GM21528 (cell line): ENCODE data around the gene GPSM3.
"Not testable (repeated sequence)": the region's sequence is repeated elsewhere in the genome, so short reads cannot be mapped to it uniquely, and the experiment has no call there.

Experiments used
- ATAC-seq: cut with Tn5 transposase; IDR thresholded peaks from one replicate; pipeline ENCODE4 v1.9.1; 2021; ENCODE audit warnings: mild to moderate bottlenecking, moderate library complexity; ENCODE audit not compliant: unreplicated experiment, low FRiP score

Gene GPSM3, protein sequence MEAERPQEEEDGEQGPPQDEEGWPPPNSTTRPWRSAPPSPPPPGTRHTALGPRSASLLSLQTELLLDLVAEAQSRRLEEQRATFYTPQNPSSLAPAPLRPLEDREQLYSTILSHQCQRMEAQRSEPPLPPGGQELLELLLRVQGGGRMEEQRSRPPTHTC

DNA sequence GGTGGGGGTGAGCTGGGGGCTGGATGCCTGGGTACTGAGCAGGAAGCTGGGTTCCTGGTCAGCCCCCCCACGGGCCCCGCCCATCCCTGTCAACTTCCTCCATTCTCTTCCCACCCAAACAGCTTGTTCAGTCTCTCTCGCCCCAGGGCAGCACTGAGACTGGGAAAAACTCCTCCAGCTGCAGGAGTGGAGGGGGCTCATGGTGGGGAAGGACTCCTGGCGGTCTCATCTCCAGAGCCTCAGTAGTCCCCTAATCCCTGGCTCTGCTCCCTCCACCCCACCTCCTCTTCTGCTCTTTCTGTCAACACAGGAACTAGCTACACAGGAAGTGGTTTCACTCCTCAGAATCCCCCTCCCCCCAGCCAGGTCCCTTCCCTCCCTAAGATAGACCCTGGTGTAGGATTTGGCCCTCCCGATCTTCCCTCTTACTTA lies at the start of gene GPSM3:
Gene GPSM3 (minus strand): TSS at position 36 of the 432 bp plus-strand sequence. CDS start 130 bp downstream, outside the sequence.
- ATAC-seq, result no peak

DNA sequence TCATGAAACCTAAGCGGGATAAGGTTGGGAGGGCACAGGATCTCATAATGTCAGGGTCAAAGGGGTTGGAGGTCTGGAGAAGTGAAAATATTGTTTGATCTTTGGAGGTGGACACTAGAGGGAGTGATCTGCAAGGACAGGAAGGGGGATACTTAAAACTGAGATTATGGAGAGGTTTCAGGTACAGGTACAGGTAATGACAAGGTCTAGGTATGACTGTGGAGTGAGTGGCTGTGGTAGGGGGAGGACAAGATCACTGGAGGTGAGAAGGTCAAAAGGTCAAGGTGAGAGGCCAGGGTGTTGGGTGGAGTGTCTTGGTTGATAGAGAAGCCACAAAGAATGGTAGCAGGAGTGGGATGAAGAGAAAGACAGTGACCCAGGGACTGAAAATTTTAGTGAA lies 48.2 kb upstream of the GPSM3 start:
- no peak for ATAC-seq

DNA sequence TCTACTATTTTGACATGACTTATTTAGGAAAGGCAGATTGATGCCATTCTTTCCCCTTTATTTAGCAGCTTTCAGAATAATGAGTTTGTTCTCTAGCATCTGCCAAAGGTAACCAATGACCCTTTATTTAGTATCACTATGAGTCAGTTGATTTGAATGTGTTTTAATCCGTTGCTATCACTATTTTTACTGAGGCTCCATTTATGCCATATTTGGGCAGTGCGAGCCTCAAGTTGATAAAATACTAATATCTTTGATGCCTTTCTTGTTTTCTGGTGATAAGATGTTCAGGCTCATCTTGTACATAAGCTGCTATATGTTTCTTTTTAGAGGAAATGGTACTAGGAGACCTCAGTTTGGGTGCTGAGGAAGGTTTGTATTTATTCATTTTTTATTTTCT lies 47.0 kb upstream of the GPSM3 start:
- ATAC-seq, result no peak

DNA sequence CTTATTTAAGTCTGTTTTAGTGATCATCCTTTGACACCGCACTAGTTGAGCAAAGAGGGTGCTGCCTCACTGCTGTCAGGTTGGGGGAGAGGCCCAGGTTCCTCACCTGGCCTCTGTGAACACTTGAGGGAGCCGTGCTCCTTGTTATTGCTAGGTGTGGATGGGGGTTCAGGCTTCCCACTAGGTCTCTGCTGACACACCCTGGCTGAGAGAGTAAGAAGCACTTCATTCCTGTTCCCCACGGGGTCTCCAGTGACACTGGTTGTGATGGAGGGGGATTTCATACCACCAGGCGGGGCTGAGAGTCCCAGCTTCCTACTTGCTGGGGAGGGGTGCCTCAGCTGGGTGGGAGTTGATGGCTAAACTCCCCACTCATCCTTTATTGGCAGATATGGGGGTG lies 42.5 kb upstream of the GPSM3 start:
- no peak for ATAC-seq

DNA sequence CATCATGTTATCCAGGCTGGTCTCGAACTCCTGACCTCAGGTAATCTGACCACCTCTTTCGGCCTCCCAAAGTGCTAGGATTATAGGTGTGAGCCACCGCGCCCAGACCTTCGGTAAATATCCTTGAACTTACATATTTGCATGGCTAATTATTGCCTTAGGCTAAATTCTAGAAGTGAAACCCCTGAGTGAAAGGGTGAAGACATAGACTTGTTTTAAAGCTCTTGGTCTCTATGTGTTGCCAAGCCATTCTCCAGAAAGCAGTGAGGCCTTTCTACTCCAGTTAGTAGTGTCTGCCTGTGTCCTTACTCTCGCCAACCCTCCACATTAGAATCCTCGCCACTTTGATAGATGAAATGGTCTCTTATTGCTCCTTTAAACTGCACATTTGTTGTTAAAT lies 34.0 kb upstream of the GPSM3 start:
- ATAC-seq, result no peak

DNA sequence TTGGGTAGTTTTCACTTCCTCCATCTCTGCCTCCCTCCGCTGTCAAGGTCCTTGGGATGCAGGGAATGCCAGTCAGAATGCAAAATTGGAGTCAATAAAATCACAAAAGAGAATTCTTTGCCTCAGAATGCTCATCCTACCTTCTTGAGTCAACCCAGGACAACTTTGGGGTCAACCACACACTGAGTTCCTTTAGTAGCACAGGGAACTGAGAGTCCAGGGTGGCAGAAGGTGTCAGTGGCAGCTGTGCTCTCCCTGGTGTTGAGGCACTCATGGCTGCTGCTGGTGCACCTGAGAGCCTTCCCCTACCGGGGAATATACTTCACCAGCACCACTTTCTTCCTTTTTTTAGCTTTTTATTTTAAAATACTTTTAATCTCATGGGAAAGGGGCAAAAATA lies 32.3 kb upstream of the GPSM3 start:
- ATAC-seq, result no peak

DNA sequence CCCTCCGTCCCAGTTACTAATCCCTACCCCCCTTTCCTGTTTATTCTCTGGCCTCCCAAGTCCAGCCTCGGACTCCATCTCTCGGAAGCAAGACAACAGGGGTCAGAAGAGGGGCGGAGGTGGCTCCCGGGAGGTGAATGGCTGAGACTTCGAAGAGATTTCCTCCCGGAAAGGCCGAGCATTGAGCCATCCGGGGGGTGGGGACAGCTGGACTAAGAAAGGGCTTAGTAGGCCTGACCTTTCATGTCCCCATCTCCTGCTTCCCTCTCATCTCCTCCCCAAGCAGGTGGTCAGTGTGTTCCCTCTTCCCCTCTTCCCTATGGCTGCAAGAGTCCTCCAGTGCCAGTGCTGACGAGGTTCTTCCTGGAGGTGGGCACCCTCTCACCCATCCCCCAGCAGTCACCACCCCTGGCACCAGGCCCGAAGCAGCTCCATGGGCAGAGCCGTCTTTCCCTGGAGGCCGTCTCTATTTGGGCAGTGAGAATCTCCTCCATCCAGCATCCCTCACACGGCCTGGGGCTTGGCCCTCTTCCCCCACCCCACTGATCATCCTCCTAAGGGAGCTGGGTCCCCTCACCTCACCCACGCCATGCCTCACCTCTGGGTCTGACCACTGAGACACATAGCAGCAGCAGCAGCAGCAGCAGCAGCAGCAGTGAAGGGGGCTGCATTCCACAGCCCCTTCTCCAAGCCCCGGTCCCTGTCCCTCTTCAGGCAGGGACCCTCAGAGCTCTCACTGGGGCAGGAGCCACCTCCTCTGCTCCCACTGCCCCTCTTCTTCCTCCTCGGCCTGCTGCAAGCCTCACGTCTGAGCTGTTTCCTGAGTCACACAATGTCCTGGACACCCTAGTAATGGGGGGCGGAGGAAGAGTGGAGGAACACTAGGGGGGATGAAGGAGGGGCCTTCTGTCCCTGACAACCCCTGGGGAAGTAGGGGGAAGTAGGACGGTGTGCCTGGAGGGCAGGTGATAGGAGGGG lies 31.1 kb upstream of the GPSM3 start, which contains the start of gene NOTCH4:
Gene NOTCH4 (minus strand): TSS at position 810 of the 978 bp plus-strand sequence. CDS start 139 bp downstream, at position 671.
- ATAC-seq, result no peak

DNA sequence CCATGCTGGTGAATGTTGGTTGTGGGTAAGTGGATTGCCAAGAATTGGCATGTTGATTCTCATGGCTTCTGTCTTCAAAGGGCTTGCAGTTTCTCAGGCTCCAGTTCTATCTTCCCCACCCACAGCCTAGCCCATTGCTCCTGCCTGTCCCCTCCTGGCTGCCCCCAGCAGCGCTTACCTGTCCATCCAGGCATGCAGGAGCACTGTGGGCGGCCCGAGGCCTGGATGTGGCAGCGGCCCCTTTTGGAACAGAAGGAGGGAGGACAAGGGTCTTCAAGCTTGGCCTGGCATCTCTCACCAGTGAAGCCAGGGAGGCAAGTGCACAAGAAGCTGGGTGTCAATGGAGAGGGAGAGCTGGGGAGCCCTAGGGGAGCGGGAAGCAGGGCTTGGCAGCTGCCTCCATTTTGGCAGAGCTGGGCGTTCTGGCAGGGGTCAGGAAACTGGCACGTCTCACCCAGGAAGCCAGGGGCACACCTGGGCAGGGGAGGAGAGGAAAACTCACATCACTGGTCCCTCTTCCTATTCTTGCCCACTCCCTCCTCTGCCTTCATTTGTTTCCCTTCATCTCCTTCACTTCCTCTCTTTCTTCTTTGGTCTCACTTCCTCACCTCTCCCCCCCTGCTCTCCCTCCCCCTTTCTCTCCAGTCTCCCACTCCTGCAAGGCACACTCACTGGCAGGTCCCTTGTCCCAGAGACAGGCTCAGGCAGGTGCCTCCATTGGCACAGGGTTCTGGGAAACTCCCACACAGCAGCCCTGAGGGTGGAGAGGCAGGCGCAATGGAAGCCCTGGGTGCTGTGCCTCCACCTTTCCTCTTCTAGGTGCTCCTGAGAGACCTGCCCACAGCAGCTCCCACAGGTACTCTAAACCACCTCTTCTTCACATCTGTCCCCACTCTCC lies 30.1 kb upstream of the GPSM3 start:
- ATAC-seq, result no peak

DNA sequence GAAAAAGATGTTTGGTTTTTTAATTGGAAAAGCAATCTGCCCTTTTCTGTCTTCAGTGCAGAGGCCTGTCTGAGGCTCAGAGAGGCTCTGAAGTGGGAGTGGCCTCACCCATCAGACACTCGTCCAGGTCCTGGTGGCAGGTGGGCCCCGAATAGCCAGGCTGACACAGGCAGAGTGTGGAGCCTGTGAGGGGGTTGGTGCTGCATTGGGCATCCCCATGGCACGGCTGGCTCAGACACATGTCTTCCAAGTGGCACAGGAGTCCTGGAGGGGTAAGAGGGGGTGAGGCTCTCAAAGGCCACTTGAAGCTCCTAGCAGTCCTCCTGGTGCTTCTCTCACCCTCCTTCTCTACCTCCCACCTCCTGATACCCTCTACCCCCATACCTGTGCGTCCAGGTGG lies 27.6 kb upstream of the GPSM3 start:
- no peak for ATAC-seq

DNA sequence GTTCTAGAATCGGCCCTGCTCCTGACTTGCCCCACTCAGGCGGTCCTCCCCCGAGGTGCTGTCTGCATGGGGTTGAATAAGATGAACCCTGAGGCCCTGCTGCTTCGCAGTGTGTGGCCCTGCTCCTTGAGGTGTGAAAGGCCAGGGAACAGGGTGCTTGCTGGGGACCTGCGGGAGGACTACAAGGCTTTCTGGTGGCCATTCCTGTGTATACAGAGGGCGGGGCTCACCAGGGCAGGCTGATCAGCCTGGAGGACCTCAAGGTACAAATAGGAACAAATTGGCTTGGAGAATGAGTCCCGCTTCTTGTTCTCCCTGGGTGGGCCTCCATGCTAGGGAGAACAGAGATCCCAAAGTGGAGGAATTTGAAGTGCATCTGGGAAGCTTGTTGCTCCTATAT lies 25.7 kb upstream of the GPSM3 start:
- ATAC-seq, result no peak

DNA sequence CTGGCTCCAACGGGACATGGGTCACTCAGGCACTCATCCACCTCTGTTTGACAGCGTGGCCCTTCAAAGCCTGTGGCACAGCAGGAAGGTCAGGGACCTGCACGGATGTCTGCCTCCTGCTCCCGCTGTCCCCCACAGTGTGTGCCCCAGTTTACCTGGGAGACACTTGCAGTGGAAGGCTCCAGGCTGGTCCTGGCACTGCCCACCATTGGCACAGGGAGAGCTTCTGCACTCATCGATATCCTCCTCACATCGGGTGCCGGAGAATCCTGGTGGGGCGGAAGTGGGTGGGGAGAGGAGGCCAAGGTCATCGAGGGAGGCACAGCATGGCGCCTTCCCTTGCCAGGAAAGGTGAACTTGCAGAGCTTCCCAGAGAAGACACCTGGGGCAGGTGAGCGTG lies 24.6 kb upstream of the GPSM3 start:
- no peak for ATAC-seq

DNA sequence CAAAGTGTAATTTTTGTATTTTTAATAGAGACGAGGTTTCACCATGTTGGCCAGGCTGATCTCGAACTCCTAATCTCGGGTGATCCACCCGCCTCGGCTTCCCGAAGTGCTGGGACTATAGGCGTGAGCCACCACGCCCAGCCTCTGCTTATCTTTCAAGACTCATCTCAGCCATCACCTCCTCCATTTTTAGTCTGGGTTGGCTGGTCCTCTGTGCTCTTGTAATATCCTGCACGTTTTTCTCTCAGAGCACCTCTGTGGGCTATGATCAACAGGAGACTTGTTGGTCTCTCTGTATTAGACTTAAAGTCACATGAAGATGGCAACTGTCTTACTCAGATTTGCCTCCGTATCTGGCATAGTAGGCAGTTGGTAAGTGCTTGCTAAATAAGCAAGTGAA lies 23.8 kb upstream of the GPSM3 start:
- no peak for ATAC-seq

DNA sequence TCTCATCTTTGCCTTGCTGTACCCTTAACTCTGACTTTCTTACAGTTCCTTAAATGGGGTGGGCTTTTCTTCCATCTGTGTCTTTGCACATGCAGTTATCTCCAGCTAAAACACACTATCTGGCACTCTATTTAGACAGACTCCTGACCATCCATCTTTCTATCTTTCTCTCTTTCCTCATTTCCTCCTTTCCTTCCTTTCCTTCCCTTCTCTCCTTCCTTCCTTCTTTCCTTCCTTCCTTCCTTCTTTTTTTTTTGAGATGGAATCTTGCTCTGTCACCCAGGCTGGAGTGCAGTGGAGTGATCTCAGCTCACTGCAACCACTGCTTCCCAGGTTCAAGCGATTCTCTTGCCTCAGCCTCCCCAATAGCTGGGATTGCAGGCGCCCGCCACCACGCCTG lies 23.2 kb upstream of the GPSM3 start:
- no peak for ATAC-seq

DNA sequence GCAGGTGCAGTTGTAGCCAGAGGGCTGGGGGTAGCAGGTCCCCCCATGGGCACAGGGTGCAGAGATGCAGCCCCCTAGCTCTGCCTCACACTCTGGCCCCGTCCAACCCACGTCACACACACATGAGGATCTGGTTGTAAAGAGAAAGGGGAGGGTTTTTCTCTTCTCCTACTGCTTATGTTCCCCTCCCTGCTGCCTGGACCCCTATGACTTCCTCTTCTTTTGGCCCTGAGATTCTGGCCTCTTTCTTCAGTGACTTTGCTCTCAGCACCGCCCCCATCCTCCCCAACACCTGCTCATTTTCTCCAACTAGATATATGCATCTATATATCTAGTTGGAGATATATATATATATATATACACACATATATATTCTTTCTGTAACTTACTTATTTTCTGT lies 21.7 kb upstream of the GPSM3 start:
- ATAC-seq, result no peak

DNA sequence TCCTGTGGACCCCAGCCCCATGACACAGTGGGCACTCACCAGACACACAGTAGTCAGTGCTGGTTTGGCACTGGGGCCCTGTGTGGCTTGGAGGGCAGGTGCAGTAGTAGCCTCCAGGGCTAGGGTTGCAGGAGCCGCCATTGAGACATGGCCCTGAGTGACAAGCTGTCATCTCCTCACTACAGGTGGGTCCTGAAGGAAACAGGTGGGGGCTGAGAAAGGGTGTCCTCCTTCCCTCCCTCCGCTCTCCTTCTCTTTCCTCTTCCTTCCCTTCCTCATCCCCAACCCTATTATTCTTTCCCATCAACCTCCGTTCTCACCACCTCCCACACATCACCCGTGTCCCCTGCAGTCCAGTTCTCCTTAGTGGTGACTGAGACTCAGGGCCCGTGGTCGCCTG lies 21.2 kb upstream of the GPSM3 start:
- ATAC-seq, result no peak

DNA sequence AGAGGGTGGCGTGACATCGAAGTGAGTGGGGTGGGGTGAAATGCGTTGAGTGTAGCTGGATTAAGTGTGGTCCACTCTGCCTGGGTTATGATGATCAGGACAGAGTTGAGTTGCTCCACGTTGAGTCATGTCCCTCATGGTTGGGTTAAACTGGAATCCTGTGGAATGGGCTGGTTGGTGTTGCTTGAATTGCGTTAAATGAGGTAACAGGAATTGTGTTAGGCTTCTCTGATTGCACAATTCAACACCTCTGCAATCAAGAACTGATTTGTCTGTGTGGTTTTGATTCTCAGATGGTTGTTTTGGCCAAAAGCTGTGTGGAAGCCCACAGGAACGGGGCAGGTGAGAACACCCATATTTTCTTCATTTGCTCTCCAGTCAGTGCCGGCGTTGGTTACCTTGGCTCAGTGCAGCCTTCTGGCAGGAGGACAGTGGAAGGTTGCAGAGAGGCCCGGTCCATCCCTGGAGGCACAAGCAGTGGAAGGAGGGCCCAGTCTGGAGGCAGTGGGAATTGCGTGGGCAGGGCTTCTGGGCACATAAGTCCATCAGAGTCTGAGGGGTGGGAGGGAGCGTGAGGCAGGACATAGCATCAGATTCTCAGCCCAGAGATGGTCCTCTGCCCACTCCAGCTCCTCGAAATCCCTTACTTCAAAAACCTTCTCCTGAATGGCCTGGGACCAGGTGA lies 19.8 kb upstream of the GPSM3 start:
- no peak for ATAC-seq

DNA sequence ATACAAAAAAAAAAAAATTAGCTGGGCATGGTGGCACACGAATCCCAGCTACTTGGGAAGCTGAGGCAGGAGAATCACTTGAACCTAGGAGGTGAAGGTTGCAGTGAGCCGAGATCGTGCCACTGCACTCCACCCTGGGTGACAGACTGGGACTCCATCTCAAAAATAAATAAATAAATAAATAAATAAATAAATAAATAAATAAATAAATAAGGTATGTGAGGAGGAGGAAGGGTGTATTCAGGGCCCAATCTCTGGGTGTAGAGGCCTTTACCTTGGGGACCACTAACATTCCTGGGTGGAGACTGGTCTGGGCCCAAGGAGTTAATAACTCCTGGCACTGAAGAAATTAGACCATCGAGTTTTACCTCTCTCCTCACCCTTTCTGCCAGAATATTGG lies 19.0 kb upstream of the GPSM3 start:
- ATAC-seq, result not testable (repeated sequence)

DNA sequence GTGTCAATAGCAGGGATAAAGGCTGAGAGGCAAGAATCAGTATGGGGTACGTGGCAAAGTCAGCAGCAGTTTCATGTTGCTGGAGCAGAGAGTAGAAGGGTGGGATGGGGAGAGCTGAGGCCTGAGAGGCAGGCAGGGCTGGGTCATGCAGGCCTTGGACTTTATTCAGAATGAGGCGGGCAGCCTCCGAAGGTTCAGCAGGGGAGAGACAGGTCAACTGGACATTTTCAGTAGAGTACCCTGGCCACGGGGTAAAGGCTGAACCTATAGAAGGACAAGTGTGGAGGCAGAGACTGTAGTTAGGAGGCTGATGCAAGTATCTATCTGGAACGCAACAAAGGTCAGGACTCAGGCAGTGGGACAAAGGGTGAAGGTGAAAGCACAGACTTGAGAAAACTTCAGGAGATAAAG lies 17.8 kb upstream of the GPSM3 start:
- no peak for ATAC-seq

DNA sequence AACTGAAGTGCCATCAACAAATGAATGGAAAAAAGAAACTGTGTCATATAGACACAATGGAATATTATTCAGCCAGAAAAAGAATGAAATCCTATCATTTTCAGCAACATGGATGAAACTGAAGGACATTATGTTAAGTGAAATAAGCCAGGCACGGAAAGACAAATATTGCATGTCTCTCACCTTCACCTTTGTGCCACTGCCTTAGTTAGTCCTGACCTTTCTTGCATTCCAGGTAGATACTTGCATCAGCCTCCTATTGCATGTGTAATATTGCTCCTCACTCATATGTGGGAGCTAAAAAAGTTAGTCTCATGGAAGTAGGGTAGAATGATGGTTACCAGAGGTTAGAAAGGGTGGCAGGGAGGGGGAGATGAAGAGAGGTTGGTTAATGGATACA lies 16.6 kb upstream of the GPSM3 start:
- ATAC-seq, result no peak

DNA sequence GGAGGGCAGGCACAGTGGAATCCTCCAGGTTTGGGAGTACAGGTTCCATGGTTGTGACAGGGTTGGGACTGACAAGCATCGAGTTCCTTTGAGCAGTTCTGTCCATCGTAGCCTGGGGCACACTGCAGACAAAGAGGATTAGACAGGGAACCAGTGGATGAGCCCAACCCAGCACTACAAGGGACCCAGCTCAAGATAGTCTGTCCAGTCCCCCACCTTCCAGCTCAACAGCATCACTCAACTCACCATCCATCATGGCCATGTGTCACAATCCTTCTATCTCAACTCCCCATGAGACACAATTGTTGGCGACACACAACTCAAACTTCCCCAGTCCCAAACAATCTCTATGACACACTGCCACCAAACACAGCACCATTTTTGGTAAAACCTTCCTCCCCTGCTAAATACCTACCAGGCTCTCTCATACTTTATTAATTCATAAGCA lies 11.8 kb upstream of the GPSM3 start:
- ATAC-seq, result no peak
